A549 treated with CpdA at 1 μM for 4 hours (cell line): ENCODE results near the gene ZNF800. TPM values are rescaled to one million over a fixed set of nuclear protein-coding genes. Genes with fewer than 3 reads are reported as not detected.

Experiments
- total RNA-seq: library from RNA; stranded (reverse); fragments of 200-300 nt; extraction: Qiagen RNA extraction; gene quantifications from 5 replicates; pipeline ENCODE4 v1.2.3, GENCODE V29; 2022; ENCODE audit warnings: low read depth

The ZNF800 gene, protein sequence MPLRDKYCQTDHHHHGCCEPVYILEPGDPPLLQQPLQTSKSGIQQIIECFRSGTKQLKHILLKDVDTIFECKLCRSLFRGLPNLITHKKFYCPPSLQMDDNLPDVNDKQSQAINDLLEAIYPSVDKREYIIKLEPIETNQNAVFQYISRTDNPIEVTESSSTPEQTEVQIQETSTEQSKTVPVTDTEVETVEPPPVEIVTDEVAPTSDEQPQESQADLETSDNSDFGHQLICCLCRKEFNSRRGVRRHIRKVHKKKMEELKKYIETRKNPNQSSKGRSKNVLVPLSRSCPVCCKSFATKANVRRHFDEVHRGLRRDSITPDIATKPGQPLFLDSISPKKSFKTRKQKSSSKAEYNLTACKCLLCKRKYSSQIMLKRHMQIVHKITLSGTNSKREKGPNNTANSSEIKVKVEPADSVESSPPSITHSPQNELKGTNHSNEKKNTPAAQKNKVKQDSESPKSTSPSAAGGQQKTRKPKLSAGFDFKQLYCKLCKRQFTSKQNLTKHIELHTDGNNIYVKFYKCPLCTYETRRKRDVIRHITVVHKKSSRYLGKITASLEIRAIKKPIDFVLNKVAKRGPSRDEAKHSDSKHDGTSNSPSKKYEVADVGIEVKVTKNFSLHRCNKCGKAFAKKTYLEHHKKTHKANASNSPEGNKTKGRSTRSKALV
- 8.9 to 13.1 TPM (median 10.0 TPM) in 5 replicates for total RNA-seq

GRCh38 chr7:127392566-127393367 lies at the start of gene ZNF800:
ZNF800 (minus strand) TSS chr7:127392708; CDS start chr7:127391557, 1,151 bp downstream.

Other genes starting within 250 kb of the ZNF800 start
- gene GRM8, start 139.8 kb downstream of the ZNF800 start, total RNA-seq = 0.11 to 0.15 TPM in 2 of 5 replicates, not detected in the others
- 14.4 to 15.5 TPM (median 14.9 TPM) in 5 replicates for gene GCC1, start 192.9 kb upstream of the ZNF800 start, total RNA-seq
- 151 to 186 TPM (median 163 TPM) in 5 replicates for gene ARF5, start 195.7 kb upstream of the ZNF800 start, total RNA-seq
- 0.17 to 0.30 TPM in 2 of 5 replicates, not detected in the others for gene FSCN3, start 201.0 kb upstream of the ZNF800 start, total RNA-seq
- gene PAX4, start 225.4 kb upstream of the ZNF800 start, total RNA-seq = not detected in 5 replicates